GM12878 (cell line): ENCODE measurements around the gene EPHB2. TPM values are rescaled to one million over a fixed set of nuclear protein-coding genes. Genes with fewer than 3 reads are reported as not detected.

ENCODE experiments used
- ATAC-seq: fragments of 200-7000 bp; cut with Tn5 transposase; 3 replicates; pipeline ENCODE4 v1.9.1; 2020; ENCODE audit warnings: mild to moderate bottlenecking, moderate library complexity
- BruUV-seq: library from RNA; stranded (reverse); fragments of 400-500 nt; replicated peaks from 2 replicates; lab custom pipeline; 2021; lab: Mats Ljungman, UMichigan
- CTCF ChIA-PET: fragments of 300-600 bp; sonication (Branson Sonifier 250); formaldehyde crosslinking; extraction: SDS; loops from one replicate; lab custom pipeline; 2021; ENCODE audit warnings: inconsistent platforms; lab: Yijun Ruan, JAX
- POLR2A ChIA-PET: fragments of 350-600 bp; formaldehyde crosslinking; extraction: SDS; loops from one replicate; lab custom pipeline; 2021; ENCODE audit warnings: inconsistent platforms; lab: Charles Lee
- RAD21 ChIA-PET: fragments of 300-600 bp; sonication (Branson Sonifier 250); formaldehyde crosslinking; loops from one replicate; lab custom pipeline; 2023; ENCODE audit warnings: antibody characterized with exemption; ENCODE audit not compliant: unreplicated experiment; lab: Charles Lee
- SMC1A ChIA-PET: fragments of 300-600 bp; sonication (Branson Sonifier 250); formaldehyde crosslinking; loops from one replicate; lab custom pipeline; 2023; ENCODE audit not compliant: unreplicated experiment, uncharacterized antibody; lab: Charles Lee
- DNase-seq: peaks from one replicate; pipeline ENCODE4 v3.0.0-alpha.2; 2011; ENCODE audit warnings: low read depth, low spot score
- FAIRE-seq: peaks from 3 replicates; lab custom pipeline; 2011; peaks lifted over from hg19 to GRCh38; lab: Jason Lieb, UNC
- H2AFZ ChIP-seq: 2 replicates; pipeline ENCODE4 v1.6.0; 2011; ENCODE audit warnings: low read depth, low read length, control low read depth; ENCODE audit not compliant: control insufficient read depth
- H3K27ac ChIP-seq: 2 replicates; pipeline ENCODE4 v1.5.1; 2011; ENCODE audit warnings: control low read depth; ENCODE audit not compliant: control insufficient read depth, insufficient read depth
- H3K27me3 ChIP-seq, 2 experiments: replicated peaks in 1 of 2; 2 replicates each; pipeline versions ENCODE4 v1.6.0 to v1.6.1; 2011; ENCODE audit warnings: low read length in 1 of 2; ENCODE audit not compliant: control insufficient read depth in 2 of 2, insufficient read depth in 2 of 2
- H3K36me3 ChIP-seq, 2 experiments: 2 replicates each; pipeline ENCODE4 v1.5.1; 2011; ENCODE audit warnings: low read length in 1 of 2; ENCODE audit not compliant: control insufficient read depth in 2 of 2, insufficient read depth in 2 of 2
- H3K4me1 ChIP-seq: 2 replicates; pipeline ENCODE4 v1.6.1; 2011; ENCODE audit warnings: mild to moderate bottlenecking, low read length, moderate library complexity, mixed read lengths; ENCODE audit not compliant: control insufficient read depth, insufficient read depth
- H3K4me2 ChIP-seq: 2 replicates; pipeline ENCODE4 v1.6.0; 2011; ENCODE audit warnings: control low read depth; ENCODE audit not compliant: control insufficient read depth, insufficient read depth
- H3K4me3 ChIP-seq: fragments of 200-600 bp; sonication (generic); 2 replicates; pipeline ENCODE4 v1.5.1; 2016
- H3K79me2 ChIP-seq: 2 replicates; pipeline ENCODE4 v1.6.0; 2011; ENCODE audit warnings: low read length; ENCODE audit not compliant: control insufficient read depth, insufficient read depth
- H3K9ac ChIP-seq: 2 replicates; pipeline ENCODE4 v1.8.0; 2011; ENCODE audit warnings: low read length, control low read depth, mixed read lengths; ENCODE audit not compliant: control insufficient read depth, insufficient read depth
- H3K9me3 ChIP-seq: replicated peaks from 3 replicates; pipeline ENCODE4 v1.5.1; 2011; ENCODE audit warnings: mild to moderate bottlenecking, low read length; ENCODE audit not compliant: control insufficient read depth, insufficient read depth
- H4K20me1 ChIP-seq: 2 replicates; pipeline ENCODE4 v1.6.0; 2011; ENCODE audit not compliant: control insufficient read depth, insufficient read depth
- ASH2L ChIP-seq: fragments of 300-600, 200-600 bp; sonication (generic); IDR thresholded peaks from 2 replicates; pipeline ENCODE4 v1.6.1; 2017; ENCODE audit warnings: low read depth, mild to moderate bottlenecking, borderline replicate concordance
- BRCA1 ChIP-seq: IDR thresholded peaks from 2 replicates; pipeline ENCODE4 v1.6.1; 2011; ENCODE audit warnings: low read depth, low read length, improper control_type of control experiment
- CBFB ChIP-seq: IDR thresholded peaks from 2 replicates; pipeline ENCODE4 v1.6.1; 2016; ENCODE audit warnings: antibody characterized with exemption, low read depth
- CEBPZ ChIP-seq: fragments of 150-350 bp; IDR thresholded peaks from 2 replicates; pipeline ENCODE4 v1.6.1; 2016; ENCODE audit warnings: low read depth, low read length
- EP300 ChIP-seq, 2 experiments: fragments of 150-350 bp in 1 of 2; IDR thresholded peaks; 2 replicates each; pipeline ENCODE4 v1.6.1; 2011 to 2012; ENCODE audit warnings: low read depth in 2 of 2, low read length in 2 of 2, borderline replicate concordance in 1 of 2, improper control_type of control experiment in 1 of 2, inconsistent platforms in 1 of 2; ENCODE audit not compliant: control insufficient read depth in 1 of 2
- FOS ChIP-seq: IDR thresholded peaks from 3 replicates; pipeline ENCODE4 v1.6.1; 2011; ENCODE audit warnings: borderline replicate concordance; ENCODE audit not compliant: insufficient read length; ENCODE audit errors: extremely low read depth
- HDAC2 ChIP-seq: fragments of 200-600 bp; sonication (generic); IDR thresholded peaks from 2 replicates; pipeline ENCODE4 v1.6.1; 2017
- MTA3 ChIP-seq: IDR thresholded peaks from 2 replicates; pipeline ENCODE4 v1.6.1; 2012; ENCODE audit warnings: low read length, inconsistent platforms, borderline replicate concordance
- NR2F1 ChIP-seq: fragments of 450-650 bp; conservative IDR thresholded peaks from 2 replicates; pipeline ENCODE4 v1.6.1; 2017; ENCODE audit warnings: mild to moderate bottlenecking
- PBX3 ChIP-seq: IDR thresholded peaks from 2 replicates; pipeline ENCODE4 v1.6.1; 2011; ENCODE audit warnings: mild to moderate bottlenecking, low read depth, low read length, moderate library complexity; ENCODE audit not compliant: insufficient replicate concordance
- RUNX3 ChIP-seq: IDR thresholded peaks from 2 replicates; pipeline ENCODE4 v1.6.1; 2012; ENCODE audit warnings: low read length, inconsistent platforms
- SIX5 ChIP-seq: IDR thresholded peaks from 2 replicates; pipeline ENCODE4 v1.6.1; 2011; ENCODE audit warnings: mild to moderate bottlenecking, low read depth, low read length, moderate library complexity; ENCODE audit not compliant: severe bottlenecking
- SREBF1 ChIP-seq: IDR thresholded peaks from 2 replicates; pipeline ENCODE4 v1.6.1; 2012; ENCODE audit warnings: mild to moderate bottlenecking, low read length
- SRF ChIP-seq, 2 experiments: IDR thresholded peaks; 2 replicates each; pipeline ENCODE4 v1.6.1; 2011; ENCODE audit warnings: low read depth in 2 of 2, low read length in 2 of 2, mild to moderate bottlenecking in 1 of 2, moderate library complexity in 1 of 2
- YY1 ChIP-seq: IDR thresholded peaks from 2 replicates; pipeline ENCODE4 v1.6.1; 2011; ENCODE audit warnings: low read depth, mild to moderate bottlenecking, low read length
- WGBS: methylation state at CpG from one replicate; pipeline ENCODE4 v1.1.6; 2016; ENCODE audit warnings: low lambda C conversion rate; ENCODE audit not compliant: insufficient replicate concordance, insufficient coverage; ENCODE audit errors: missing lambda C conversion rate; 5-methylcytosine and 5-hydroxymethylcytosine counted together
- in situ Hi-C: fragments of 300-500 bp; cut with MboI; formaldehyde crosslinking; loops from 9 replicates; pipeline ENCODE4 v1.14.3; 2018; ENCODE audit warnings: mixed read lengths
- intact Hi-C: fragments of 100-400 bp; cut with micrococcal nuclease; formaldehyde crosslinking; loops from one replicate; pipeline ENCODE4 v1.14.2; 2022; ENCODE audit not compliant: unreplicated experiment
- polyA plus RNA-seq, 11 experiments: library from polyadenylated mRNA; depleted of rRNA in 4 of 11; unstranded in 6 of 11; stranded (reverse) in 5 of 11; fragments of >200 nt; fragmentation: Nextera tagmentation in 4 of 11; fragmentation: Illumina TruSeq in 1 of 11; extraction: Ambion mirVana in 4 of 11; extraction: Trizol in 1 of 11; gene quantifications; 1 replicate in 1 of 11; 2 replicates in 10 of 11; pipeline versions ENCODE4 v1.2.1 to v1.2.3, GENCODE V29; 2011 to 2016; ENCODE audit warnings: inconsistent platforms in 2 of 11, missing spikeins in 2 of 11, low read depth in 1 of 11
- total RNA-seq, 4 experiments: library from RNA; depleted of rRNA in 3 of 4; stranded (reverse); fragments of >200 nt in 3 of 4; fragmentation: Illumina TruSeq in 1 of 4; extraction: Trizol in 1 of 4; gene quantifications; 2 replicates each; pipeline versions ENCODE4 v1.2.1 to v1.2.3, GENCODE V29; 2013 to 2021
- TF ChIP-seq, protein P1 (sequence below): IDR thresholded peaks from 2 replicates; pipeline ENCODE4 v1.6.1; 2012; ENCODE audit warnings: mild to moderate bottlenecking, low read depth, low read length
- TF ChIP-seq, protein P2 (sequence below): IDR thresholded peaks from 2 replicates; pipeline ENCODE4 v1.6.1; 2011; ENCODE audit warnings: low read depth, mild to moderate bottlenecking, low read length, moderate library complexity, borderline replicate concordance; ENCODE audit errors: extremely low read depth

Gene EPHB2
- total and polyA plus RNA-seq, 10 of the 15 experiments (the other 5 are each of a cell fraction or from before 2014, with no cell fraction given), result 0.13 to 3.3 (median 0.92) TPM

- BruUV-seq, result no TSS peak
These were observed 134.8 kb downstream of the EPHB2 start for GRCh38 chr1:22845398-22845935.

More at GRCh38 chr1:22845398-22845935, 134.8 kb downstream of the EPHB2 start:
- Histone ChIP-seq H3K4me3 (no peak overlapping the region), H3K4me1 (peaks cover 5% of the 10 kb centered on the region), H3K4me2 (no peak overlapping the region), H3K27me3 (peaks cover 0 to 3% of the 10 kb centered on the region in 2 experiments; a peak in 2 of 4 replicates), H3K9me3 (no peaks in the 10 kb centered on the region), H3K9ac (no peak overlapping the region), H3K79me2 (no peaks in the 10 kb centered on the region), H4K20me1 (no peaks in the 10 kb centered on the region), H3K36me3 (no peaks in the 10 kb centered on the region), H2AFZ (no peak overlapping the region), H3K27ac (no peak overlapping the region)
- ChIA-PET CTCF (no interaction called here), SMC1A (no interaction called here), RAD21 (no interaction called here), POLR2A (interaction anchor here (0.6 kb wide), 1 partner anchor 378 kb away, joined by 4 read pairs; no protein-coding TSS in a partner anchor)
- WGBS, result 48% methylated on average over 4 of the region's 4 CpGs
- in situ Hi-C loops, result no loop called here
- TF ChIP-seq PBX3 (no peak), BRCA1 (no peak), SRF (IDR thresholded peaks at IDR 0.05; ENCODE audit: low read depth in 2 of 2, low read length in 2 of 2) (no peak), RUNX3 (no peak), MTA3 (no peak), SREBF1 (no peak), HDAC2 (no peak), CBFB (no peak), CEBPZ (no peak), EP300 (IDR thresholded peaks at IDR 0.05; ENCODE audit: borderline replicate concordance in 1 of 2, control insufficient read depth in 1 of 2, low read depth in 2 of 2, low read length in 2 of 2) (no peak), NR2F1 (no peak), FOS (no peak), YY1 (no peak), SIX5 (no peak), ASH2L (no peak)
- TF ChIP-seq, protein P1, sequence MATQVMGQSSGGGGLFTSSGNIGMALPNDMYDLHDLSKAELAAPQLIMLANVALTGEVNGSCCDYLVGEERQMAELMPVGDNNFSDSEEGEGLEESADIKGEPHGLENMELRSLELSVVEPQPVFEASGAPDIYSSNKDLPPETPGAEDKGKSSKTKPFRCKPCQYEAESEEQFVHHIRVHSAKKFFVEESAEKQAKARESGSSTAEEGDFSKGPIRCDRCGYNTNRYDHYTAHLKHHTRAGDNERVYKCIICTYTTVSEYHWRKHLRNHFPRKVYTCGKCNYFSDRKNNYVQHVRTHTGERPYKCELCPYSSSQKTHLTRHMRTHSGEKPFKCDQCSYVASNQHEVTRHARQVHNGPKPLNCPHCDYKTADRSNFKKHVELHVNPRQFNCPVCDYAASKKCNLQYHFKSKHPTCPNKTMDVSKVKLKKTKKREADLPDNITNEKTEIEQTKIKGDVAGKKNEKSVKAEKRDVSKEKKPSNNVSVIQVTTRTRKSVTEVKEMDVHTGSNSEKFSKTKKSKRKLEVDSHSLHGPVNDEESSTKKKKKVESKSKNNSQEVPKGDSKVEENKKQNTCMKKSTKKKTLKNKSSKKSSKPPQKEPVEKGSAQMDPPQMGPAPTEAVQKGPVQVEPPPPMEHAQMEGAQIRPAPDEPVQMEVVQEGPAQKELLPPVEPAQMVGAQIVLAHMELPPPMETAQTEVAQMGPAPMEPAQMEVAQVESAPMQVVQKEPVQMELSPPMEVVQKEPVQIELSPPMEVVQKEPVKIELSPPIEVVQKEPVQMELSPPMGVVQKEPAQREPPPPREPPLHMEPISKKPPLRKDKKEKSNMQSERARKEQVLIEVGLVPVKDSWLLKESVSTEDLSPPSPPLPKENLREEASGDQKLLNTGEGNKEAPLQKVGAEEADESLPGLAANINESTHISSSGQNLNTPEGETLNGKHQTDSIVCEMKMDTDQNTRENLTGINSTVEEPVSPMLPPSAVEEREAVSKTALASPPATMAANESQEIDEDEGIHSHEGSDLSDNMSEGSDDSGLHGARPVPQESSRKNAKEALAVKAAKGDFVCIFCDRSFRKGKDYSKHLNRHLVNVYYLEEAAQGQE, result no peak
- TF ChIP-seq, protein P2, sequence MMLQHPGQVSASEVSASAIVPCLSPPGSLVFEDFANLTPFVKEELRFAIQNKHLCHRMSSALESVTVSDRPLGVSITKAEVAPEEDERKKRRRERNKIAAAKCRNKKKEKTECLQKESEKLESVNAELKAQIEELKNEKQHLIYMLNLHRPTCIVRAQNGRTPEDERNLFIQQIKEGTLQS, result no peak
- DNase-seq (no peak), FAIRE-seq (no peak), ATAC-seq (no peak)
- intact Hi-C loops, result no loop called here
